ENCODE data around the gene VPS26C. TPM values are rescaled to one million over a fixed set of nuclear protein-coding genes. Genes with fewer than 3 reads are reported as not detected.

The VPS26C gene
- total RNA-seq, 1 experiment from 2014 or later, result 62.8 TPM

DNA sequence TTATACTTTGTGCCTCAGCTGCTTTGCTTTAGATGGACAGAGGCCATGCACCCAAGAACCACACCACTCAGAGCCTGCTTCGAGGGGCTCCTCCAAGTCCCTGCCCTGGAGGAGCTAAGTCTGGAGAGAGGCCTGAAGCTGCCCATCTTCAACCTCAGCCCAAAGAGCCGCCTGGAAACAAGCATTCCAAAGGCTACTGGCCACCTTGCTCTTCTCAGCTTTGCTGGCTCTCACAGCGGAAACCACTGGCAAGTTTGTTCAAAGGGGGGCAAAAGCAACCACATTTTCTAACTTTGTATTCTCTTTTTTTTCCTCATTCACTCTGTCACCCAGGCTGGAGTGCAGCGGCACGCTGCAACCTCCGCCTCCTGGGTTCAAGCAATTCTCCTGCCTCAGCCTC, 23.2 kb downstream of the VPS26C start (continued):
- TF ChIP-seq, protein P1, sequence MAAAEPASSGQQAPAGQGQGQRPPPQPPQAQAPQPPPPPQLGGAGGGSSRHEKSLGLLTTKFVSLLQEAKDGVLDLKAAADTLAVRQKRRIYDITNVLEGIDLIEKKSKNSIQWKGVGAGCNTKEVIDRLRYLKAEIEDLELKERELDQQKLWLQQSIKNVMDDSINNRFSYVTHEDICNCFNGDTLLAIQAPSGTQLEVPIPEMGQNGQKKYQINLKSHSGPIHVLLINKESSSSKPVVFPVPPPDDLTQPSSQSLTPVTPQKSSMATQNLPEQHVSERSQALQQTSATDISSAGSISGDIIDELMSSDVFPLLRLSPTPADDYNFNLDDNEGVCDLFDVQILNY (CRISPR knock-in tag; IDR thresholded peaks at IDR 0.05), result no peak
- TF ChIP-seq GABPB1 (CRISPR knock-in tag; IDR thresholded peaks at IDR 0.05) (no peak), ZNF396 (CRISPR knock-in tag; IDR thresholded peaks at IDR 0.05; ENCODE audit: borderline replicate concordance) (no peak), GTF2I (CRISPR knock-in tag; conservative IDR thresholded peaks at IDR 0.05) (no peak), ZNF263 (CRISPR knock-in tag; IDR thresholded peaks at IDR 0.05; ENCODE audit: low read depth) (no peak), NR3C1 (CRISPR knock-in tag; conservative IDR thresholded peaks at IDR 0.05; ENCODE audit: low read depth) (no peak), ZNF423 (CRISPR knock-in tag; IDR thresholded peaks at IDR 0.05) (no peak), SP1 (CRISPR knock-in tag; conservative IDR thresholded peaks at IDR 0.05) (no peak)

GRCh38 chr21:37241426-37241825, 25.7 kb downstream of the VPS26C start:
- ChIA-PET CTCF (no interaction called here), POLR2A (no interaction called here)
- H3K27me3 Mint-ChIP-seq (ENCODE audit: low read depth), result no peaks in the 10 kb centered on the region
- peaks cover 30% of the 10 kb centered on the region for H3K4me1 Mint-ChIP-seq
- ATAC-seq (no peak), DNase-seq (ENCODE audit: low spot score) (no peak)
- TF ChIP-seq, protein P2, sequence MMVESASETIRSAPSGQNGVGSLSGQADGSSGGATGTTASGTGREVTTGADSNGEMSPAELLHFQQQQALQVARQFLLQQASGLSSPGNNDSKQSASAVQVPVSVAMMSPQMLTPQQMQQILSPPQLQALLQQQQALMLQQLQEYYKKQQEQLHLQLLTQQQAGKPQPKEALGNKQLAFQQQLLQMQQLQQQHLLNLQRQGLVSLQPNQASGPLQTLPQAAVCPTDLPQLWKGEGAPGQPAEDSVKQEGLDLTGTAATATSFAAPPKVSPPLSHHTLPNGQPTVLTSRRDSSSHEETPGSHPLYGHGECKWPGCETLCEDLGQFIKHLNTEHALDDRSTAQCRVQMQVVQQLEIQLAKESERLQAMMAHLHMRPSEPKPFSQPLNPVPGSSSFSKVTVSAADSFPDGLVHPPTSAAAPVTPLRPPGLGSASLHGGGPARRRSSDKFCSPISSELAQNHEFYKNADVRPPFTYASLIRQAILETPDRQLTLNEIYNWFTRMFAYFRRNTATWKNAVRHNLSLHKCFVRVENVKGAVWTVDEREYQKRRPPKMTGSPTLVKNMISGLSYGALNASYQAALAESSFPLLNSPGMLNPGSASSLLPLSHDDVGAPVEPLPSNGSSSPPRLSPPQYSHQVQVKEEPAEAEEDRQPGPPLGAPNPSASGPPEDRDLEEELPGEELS (CRISPR knock-in tag; IDR thresholded peaks at IDR 0.05), result no peak
- TF ChIP-seq CDX4 (CRISPR knock-in tag; IDR thresholded peaks at IDR 0.05; ENCODE audit: borderline replicate concordance) (no peak), EMX1 (CRISPR knock-in tag; IDR thresholded peaks at IDR 0.05) (no peak), TEAD4 (CRISPR knock-in tag; IDR thresholded peaks at IDR 0.05) (no peak)
- no peaks in the 10 kb centered on the region for H3K9me3 Mint-ChIP-seq
- peaks cover 21% of the 10 kb centered on the region; the same call in 1 of the 2 replicates for H3K36me3 Mint-ChIP-seq
- H3K27ac Mint-ChIP-seq, result peak overlapping the region; percentile 39; the same call in 1 of the 2 replicates
- no peak overlapping the region for H3K4me3 Mint-ChIP-seq

- Mint-ChIP-seq H3K4me1 (peaks cover 28% of the 10 kb centered on the region), H3K4me3 (no peak overlapping the region), H3K36me3 (peaks cover 23% of the 10 kb centered on the region), H3K27me3 (ENCODE audit: low read depth) (no peaks in the 10 kb centered on the region), H3K9me3 (no peaks in the 10 kb centered on the region), H3K27ac (peak overlapping the region; percentile 39; the same call in 1 of the 2 replicates)
- no peak for DNase-seq (ENCODE audit: low spot score)
- no peak for TF ChIP-seq ATF1 (CRISPR knock-in tag; IDR thresholded peaks at IDR 0.05)
- TF ChIP-seq, protein P2 (CRISPR knock-in tag; IDR thresholded peaks at IDR 0.05), result no peak
- no peak for TF ChIP-seq HMGA2 (CRISPR knock-in tag; IDR thresholded peaks at IDR 0.05)
- TF ChIP-seq ZNF263 (CRISPR knock-in tag; IDR thresholded peaks at IDR 0.05; ENCODE audit: low read depth), result no peak
- TF ChIP-seq NR1H2 (CRISPR knock-in tag; IDR thresholded peaks at IDR 0.05), result no peak
- TF ChIP-seq ATF3 (CRISPR knock-in tag; conservative IDR thresholded peaks at IDR 0.05), result no peak
- TF ChIP-seq, protein P3, sequence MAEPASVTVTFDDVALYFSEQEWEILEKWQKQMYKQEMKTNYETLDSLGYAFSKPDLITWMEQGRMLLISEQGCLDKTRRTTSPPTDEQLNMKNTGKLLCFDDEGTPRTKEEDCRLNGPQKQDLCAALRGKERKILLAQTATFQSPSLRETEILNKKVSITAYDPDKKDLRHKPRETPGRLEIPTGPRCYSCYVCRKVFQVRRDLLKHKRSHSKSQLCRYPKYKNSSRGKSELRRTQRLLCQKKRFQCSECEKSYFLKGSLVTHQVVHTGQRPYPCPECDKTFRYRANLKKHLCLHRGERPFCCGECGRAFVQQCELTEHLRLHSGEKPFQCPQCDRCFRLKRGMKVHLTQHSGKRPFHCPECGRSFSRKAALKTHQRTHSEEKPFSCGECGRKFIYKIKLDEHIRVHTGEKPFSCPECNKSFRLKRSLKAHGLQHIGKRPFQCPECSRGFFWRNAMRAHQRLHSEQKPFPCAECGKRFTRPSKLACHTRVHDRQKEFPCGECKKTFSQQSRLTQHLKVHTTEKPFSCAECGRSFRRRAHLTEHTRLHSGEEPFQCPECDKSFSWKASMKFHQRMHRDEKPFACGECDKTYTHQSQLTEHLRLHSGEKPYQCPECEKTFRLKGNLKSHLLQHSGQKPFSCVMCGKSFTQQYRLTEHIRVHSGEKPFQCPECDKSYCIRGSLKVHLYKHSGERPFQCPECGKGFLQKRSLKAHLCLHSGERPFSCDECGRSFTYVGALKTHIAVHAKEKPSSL (CRISPR knock-in tag; conservative IDR thresholded peaks at IDR 0.05), result no peak
- TF ChIP-seq ZBTB43 (CRISPR knock-in tag; IDR thresholded peaks at IDR 0.05), result no peak
- TF ChIP-seq MXD4 (CRISPR knock-in tag; IDR thresholded peaks at IDR 0.05; ENCODE audit: borderline replicate concordance), result no peak
- TF ChIP-seq, protein P4, sequence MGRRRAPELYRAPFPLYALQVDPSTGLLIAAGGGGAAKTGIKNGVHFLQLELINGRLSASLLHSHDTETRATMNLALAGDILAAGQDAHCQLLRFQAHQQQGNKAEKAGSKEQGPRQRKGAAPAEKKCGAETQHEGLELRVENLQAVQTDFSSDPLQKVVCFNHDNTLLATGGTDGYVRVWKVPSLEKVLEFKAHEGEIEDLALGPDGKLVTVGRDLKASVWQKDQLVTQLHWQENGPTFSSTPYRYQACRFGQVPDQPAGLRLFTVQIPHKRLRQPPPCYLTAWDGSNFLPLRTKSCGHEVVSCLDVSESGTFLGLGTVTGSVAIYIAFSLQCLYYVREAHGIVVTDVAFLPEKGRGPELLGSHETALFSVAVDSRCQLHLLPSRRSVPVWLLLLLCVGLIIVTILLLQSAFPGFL (CRISPR knock-in tag; IDR thresholded peaks at IDR 0.05; ENCODE audit: borderline replicate concordance), result no peak
- no peak for TF ChIP-seq USF2 (CRISPR knock-in tag; IDR thresholded peaks at IDR 0.05)
- TF ChIP-seq TCF7 (CRISPR knock-in tag; IDR thresholded peaks at IDR 0.05; ENCODE audit: low read depth), result no peak
- ATAC-seq, result no peak
- ChIA-PET POLR2A (no interaction called here), CTCF (no interaction called here)
Measured at GRCh38 chr21:37240978-37241377, 26.2 kb downstream of the VPS26C start.
